Pancreas (tissue), 10 donors: ENCODE results near the gene TMPRSS2. TPM values are rescaled to one million over a fixed set of nuclear protein-coding genes. Genes with fewer than 3 reads are reported as not detected.

Experiments
- ATAC-seq, 4 donors: fragments of 200-7000 bp; cut with Tn5 transposase; one replicate each; pipeline versions ENCODE4 v1.8.0 to v1.9.1; 2020; ENCODE audit warnings: mild to moderate bottlenecking in 4 of 4, moderate library complexity in 4 of 4
- DNase-seq, 6 donors: peaks; one replicate each; pipeline ENCODE4 v3.0.0-alpha.2; 2020
- FAIRE-seq: peaks from 2 replicates; lab custom pipeline; 2012; peaks lifted over from hg19 to GRCh38; lab: Jason Lieb, UNC
- H3K27ac ChIP-seq, 4 donors: fragments of 200-600 bp; sonication (generic); 1 replicate in 3 of 4; 2 replicates in 1 of 4; pipeline versions ENCODE4 v1.5.0 to v1.8.0; 2020
- H3K27me3 ChIP-seq, 4 donors: fragments of 200-600 bp; one replicate each; pipeline ENCODE4 v1.8.0; 2021
- H3K36me3 ChIP-seq, 3 donors: fragments of 200-600 bp; sonication (generic) in 1 of 3; one replicate each; pipeline versions ENCODE4 v1.5.0 to v1.8.0; 2020 to 2021
- H3K4me1 ChIP-seq, 3 donors: fragments of 200-600 bp; one replicate each; pipeline ENCODE4 v1.8.0; 2021
- H3K4me3 ChIP-seq, 4 donors: fragments of 200-600 bp; sonication (generic) in 2 of 4; one replicate each; pipeline versions ENCODE4 v1.5.0 to v1.8.0; 2020 to 2021
- H3K9me3 ChIP-seq, 4 donors: fragments of 200-600 bp; one replicate each; pipeline ENCODE4 v1.8.0; 2021
- WGBS, 2 donors: extraction: QIAGEN DNeasy Blood & Tissue Kit; methylation state at CpG; one replicate each; pipeline ENCODE4 v1.1.7; 2013; 5-methylcytosine and 5-hydroxymethylcytosine counted together
- intact Hi-C, 3 donors: fragments of 100-400 bp; cut with DNase I; formaldehyde crosslinking; loops; one replicate each; pipeline versions ENCODE4 v1.11.1 to v1.14.2; 2022
- polyA plus RNA-seq, 2 donors: library from polyadenylated mRNA; stranded (reverse); fragments of 200-250 nt; gene quantifications; one replicate each; pipeline ENCODE4 v1.2.3, GENCODE V29; 2013
- total RNA-seq, 6 donors: library from RNA; stranded (reverse); fragmentation: NEBNext Ultra II Directional in 4 of 6; extraction: Animal tissue kit (Norgen Biotek cat#: 25700) in 4 of 6; gene quantifications; one replicate each; pipeline versions ENCODE4 v1.2.1 to v1.2.4, GENCODE V29; 2021 to 2023
- TF ChIP-seq, protein P1 (sequence below), 4 donors: fragments of 200-600 bp; sonication (generic) in 3 of 4; IDR thresholded peaks; one replicate each; pipeline versions ENCODE4 v1.5.0 to v1.8.0; 2021; ENCODE audit warnings: antibody characterized with exemption in 4 of 4
- donor health status: healthy with polysubstance abuse.
- donor health status: DM: no; HTN: no; CAD: no; lungs with moderate emphysema.
- donor health status: DM: no; HTN: no; CAD: no.
- donor health status: control.
- donor health status: control.
- donor health status: Bipolar disorder and iron deficiency.
- donor health status: DM: yes; HTN: yes; CAD: no.
- donor health status: DM: no; HTN: no; CAD: no.
- donor health status: DM: no; HTN: no; CAD: no.
- donor health status: DM: yes; HTN: yes; CAD: no.

TMPRSS2 gene
- total and polyA plus RNA-seq, 8 donors: 42.2 to 88.8 (median 69.6) TPM

GRCh38 chr21:41503331-41503730 lies 4.6 kb downstream of the TMPRSS2 start:
- H3K4me1 ChIP-seq: peaks cover 62 to 70% (median 68%) of the 10 kb centered on the region in 3 donors
- H3K27ac ChIP-seq: peak overlapping the region in 3 of 4 donors; percentile 22 to 95 (median 84)
- TF ChIP-seq, protein P1, sequence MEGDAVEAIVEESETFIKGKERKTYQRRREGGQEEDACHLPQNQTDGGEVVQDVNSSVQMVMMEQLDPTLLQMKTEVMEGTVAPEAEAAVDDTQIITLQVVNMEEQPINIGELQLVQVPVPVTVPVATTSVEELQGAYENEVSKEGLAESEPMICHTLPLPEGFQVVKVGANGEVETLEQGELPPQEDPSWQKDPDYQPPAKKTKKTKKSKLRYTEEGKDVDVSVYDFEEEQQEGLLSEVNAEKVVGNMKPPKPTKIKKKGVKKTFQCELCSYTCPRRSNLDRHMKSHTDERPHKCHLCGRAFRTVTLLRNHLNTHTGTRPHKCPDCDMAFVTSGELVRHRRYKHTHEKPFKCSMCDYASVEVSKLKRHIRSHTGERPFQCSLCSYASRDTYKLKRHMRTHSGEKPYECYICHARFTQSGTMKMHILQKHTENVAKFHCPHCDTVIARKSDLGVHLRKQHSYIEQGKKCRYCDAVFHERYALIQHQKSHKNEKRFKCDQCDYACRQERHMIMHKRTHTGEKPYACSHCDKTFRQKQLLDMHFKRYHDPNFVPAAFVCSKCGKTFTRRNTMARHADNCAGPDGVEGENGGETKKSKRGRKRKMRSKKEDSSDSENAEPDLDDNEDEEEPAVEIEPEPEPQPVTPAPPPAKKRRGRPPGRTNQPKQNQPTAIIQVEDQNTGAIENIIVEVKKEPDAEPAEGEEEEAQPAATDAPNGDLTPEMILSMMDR (IDR thresholded peaks at IDR 0.05): no peak
- ATAC-seq: no peak
- H3K27me3 ChIP-seq: no peaks in the 10 kb centered on the region
- no peaks in the 10 kb centered on the region for H3K9me3 ChIP-seq
- no peak for DNase-seq
- H3K4me3 ChIP-seq: no peak overlapping the region
- FAIRE-seq: no peak
- H3K36me3 ChIP-seq: no peaks in the 10 kb centered on the region
- intact Hi-C loops: no loop called here
- 45 to 49% methylated on average over 4 of the region's 4 CpGs for WGBS, 2 donors

- Histone ChIP-seq H3K9me3 (no peaks in the 10 kb centered on the region), H3K27ac (peak overlapping the region; percentile 44 to 95 (median 78)), H3K36me3 (no peaks in the 10 kb centered on the region), H3K27me3 (no peaks in the 10 kb centered on the region), H3K4me1 (peaks cover 75 to 85% (median 80%) of the 10 kb centered on the region in 3 donors), H3K4me3 (no peak overlapping the region)
- no peak for FAIRE-seq
- intact Hi-C loops: no loop called here
- TF ChIP-seq, protein P1 (IDR thresholded peaks at IDR 0.05): no peak
- 54 to 73% methylated on average over 7 of the region's 7 CpGs for WGBS, 2 donors
- no peak for DNase-seq
- peak in 1 of 4 donors; percentile 24 for ATAC-seq
Measured at GRCh38 chr21:41501919-41502318, 6.0 kb downstream of the TMPRSS2 start.

GRCh38 chr21:41500931-41501381 lies 7.0 kb downstream of the TMPRSS2 start:
- ATAC-seq: peak; percentile 41 to 53 (median 50)
- peaks cover 78 to 94% (median 89%) of the 10 kb centered on the region in 3 donors for H3K4me1 ChIP-seq
- no peaks in the 10 kb centered on the region for H3K9me3 ChIP-seq
- intact Hi-C loops: no loop called here
- TF ChIP-seq, protein P1 (IDR thresholded peaks at IDR 0.05): no peak
- peak overlapping the region; percentile 44 to 95 (median 78) for H3K27ac ChIP-seq
- FAIRE-seq: no peak
- no peaks in the 10 kb centered on the region for H3K36me3 ChIP-seq
- H3K4me3 ChIP-seq: peak overlapping the region in 1 of 4 donors; percentile 2
- WGBS, 2 donors: 10 to 17% methylated on average over 9 of the region's 9 CpGs
- no peaks in the 10 kb centered on the region for H3K27me3 ChIP-seq
- DNase-seq: peak in 4 of 6 donors; percentile 58 to 77 (median 64)

GRCh38 chr21:41500363-41500762 lies 7.6 kb downstream of the TMPRSS2 start:
- TF ChIP-seq, protein P1 (IDR thresholded peaks at IDR 0.05): no peak
- 22 to 24% methylated on average over 6 of the region's 6 CpGs for WGBS, 2 donors
- ATAC-seq: peak; percentile 4 to 33 (median 22)
- FAIRE-seq: no peak
- peaks cover 76 to 91% (median 89%) of the 10 kb centered on the region in 3 donors for H3K4me1 ChIP-seq
- H3K9me3 ChIP-seq: no peaks in the 10 kb centered on the region
- no peak for DNase-seq
- no peaks in the 10 kb centered on the region for H3K27me3 ChIP-seq
- no peaks in the 10 kb centered on the region for H3K36me3 ChIP-seq
- H3K4me3 ChIP-seq: peak overlapping the region in 1 of 4 donors; percentile 2
- peak overlapping the region; percentile 44 to 95 (median 78) for H3K27ac ChIP-seq
- intact Hi-C loops: no loop called here

- peak overlapping the region in 1 of 4 donors; percentile 2 for H3K4me3 ChIP-seq
- no peaks in the 10 kb centered on the region for H3K9me3 ChIP-seq
- no peak for FAIRE-seq
- 23 to 33% methylated on average over 2 of the region's 2 CpGs for WGBS, 2 donors
- H3K36me3 ChIP-seq: peaks cover 0 to 4% (median 0%) of the 10 kb centered on the region in 3 donors
- intact Hi-C loops: no loop called here
- no peaks in the 10 kb centered on the region for H3K27me3 ChIP-seq
- H3K27ac ChIP-seq: peak overlapping the region; percentile 44 to 95 (median 78)
- H3K4me1 ChIP-seq: peaks cover 72 to 86% (median 86%) of the 10 kb centered on the region in 3 donors
- TF ChIP-seq, protein P1 (IDR thresholded peaks at IDR 0.05): no peak
- ATAC-seq: peak in 1 of 4 donors; percentile 13
- DNase-seq: peak in 1 of 6 donors; percentile 40
Measured at GRCh38 chr21:41499920-41500319, 8.0 kb downstream of the TMPRSS2 start.
